GM08714 (cell line): ENCODE results near the gene AK8.

ENCODE experiments used
- H3K4me3 ChIP-seq: fragments of 200-500 bp; sonication (Bioruptor generic); 2 replicates; pipeline ENCODE4 v1.5.1; 2014; ENCODE audit warnings: mild to moderate bottlenecking, low read length, inconsistent platforms
- ZNF274 ChIP-seq: IDR thresholded peaks from 2 replicates; pipeline ENCODE4 v1.6.1; 2012; ENCODE audit warnings: mild to moderate bottlenecking, low read depth, low read length

Gene AK8

DNA sequence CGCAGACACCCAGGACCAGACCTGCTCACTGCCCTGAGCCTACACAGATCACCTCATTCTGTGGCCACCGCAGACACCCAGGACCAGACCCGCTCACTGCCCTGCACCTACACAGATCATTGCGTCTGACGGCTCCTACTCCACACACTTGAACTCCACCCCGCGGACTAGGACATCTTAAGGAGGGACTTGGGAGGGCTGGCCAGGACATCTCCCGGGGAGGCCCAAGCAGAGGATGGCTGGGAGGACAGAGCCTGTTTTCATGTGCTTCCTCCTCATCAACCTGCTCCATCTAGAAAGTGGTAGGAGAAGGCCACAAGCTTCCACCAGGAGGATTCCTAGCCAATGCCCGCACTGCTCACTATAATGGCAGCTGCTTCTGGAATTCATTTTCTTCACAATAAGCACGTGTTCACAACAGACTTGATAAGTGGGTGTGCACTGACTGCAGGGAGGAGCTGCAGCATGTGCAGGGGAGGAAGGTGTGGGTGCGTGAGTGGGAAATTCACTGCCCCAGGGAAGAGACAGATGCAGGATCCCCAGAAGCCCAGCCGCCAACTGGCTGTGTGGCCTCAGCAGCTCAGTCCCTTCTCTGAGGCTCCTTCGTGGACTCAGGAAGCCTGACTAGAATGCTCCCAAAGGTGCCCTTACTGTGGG is 64.8 kb downstream of the AK8 start:
- TF ChIP-seq ZNF274, result no peak
- H3K4me3 ChIP-seq, result no peak overlapping the region

DNA sequence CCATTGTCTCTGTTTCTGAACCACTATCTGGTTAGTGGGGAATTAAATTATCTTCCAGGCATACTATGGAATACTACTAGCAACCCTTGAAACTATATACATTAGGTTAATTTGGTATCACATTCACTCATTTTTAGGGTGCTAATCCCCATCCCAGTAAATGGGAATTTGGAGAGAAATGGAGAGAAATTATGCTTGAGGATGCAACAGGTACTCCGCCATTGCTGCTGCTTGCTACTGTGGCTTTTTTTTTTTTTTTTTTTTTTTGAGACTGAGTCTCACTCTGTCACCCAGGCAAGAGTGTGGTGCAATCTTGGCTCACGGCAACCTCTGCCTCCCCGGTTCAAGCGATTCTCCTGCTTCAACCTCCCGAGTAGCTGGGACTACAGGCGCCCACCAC is 66.1 kb downstream of the AK8 start:
- no peak overlapping the region for H3K4me3 ChIP-seq
- TF ChIP-seq ZNF274, result no peak

DNA sequence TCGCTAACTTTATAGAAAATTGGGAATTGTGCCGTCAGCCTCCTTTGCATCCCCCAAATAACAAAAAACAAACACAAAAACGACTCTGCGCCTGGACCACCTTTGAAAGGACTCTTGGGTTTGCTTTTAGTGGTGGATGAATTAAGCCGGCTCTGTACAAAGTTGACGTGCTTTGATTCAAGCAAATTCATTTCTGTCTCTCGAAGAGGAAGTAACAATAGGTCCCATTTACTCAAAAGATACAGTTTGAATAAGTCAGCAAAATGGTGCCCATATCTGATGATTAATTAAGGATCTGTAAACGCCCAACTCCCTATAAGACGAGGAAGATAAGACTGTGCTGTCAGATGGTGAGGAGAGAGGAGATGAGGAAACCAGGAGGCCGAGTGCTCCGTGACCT is 67.8 kb downstream of the AK8 start:
- no peak for TF ChIP-seq ZNF274

DNA sequence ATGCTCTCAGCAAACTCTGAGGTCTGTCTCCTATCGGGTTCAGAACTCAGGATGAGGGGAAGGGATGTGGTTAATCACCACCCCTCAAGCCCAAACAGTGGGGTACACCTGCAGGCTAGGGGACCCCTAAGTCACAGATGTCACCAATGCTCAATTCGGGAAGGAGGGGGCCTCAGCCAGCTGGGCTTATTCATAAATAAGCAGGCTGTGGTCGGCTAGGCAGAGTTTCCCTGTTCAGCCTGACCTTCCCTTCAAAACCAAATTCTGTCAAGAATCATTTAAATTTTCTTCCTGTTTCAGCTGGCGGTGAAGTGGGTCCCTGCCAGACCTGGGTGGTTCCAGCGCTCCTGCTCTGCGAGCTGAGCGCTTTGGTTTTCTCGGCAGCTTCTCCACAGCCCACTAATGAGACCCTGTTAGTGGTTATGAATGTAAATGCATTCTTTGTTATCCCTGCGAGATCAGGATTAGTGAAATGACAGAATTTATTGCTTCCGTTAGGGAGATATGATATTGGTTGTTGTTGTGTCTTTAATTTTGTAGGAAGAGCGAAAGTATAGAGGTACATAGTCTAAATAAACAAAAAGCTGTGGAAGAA is 68.3 kb downstream of the AK8 start:
- H3K4me3 ChIP-seq, result no peak overlapping the region
- no peak for TF ChIP-seq ZNF274

More for the DNA sequence above, 67.8 kb downstream of the AK8 start:
- H3K4me3 ChIP-seq, result no peak overlapping the region

DNA sequence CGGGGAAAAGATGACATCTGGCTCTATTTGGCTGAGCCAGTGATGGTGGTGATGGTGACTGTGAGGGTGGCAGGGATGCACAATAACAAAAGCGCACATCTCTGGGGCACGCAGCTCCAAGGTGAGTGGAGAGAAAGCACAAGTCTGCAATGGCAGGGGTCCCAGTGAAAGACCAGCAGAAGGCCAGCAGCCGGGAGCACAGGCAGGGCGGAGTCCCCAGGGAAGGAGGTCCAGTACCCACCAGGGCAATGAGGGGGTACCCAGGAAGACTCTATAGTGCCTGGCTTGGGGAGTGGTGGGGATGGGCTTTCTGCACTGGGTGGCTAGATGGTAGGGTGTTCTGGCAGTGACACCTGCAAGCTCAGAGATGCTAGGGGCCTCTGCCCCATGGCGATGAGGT is 69.4 kb downstream of the AK8 start:
- no peak overlapping the region for H3K4me3 ChIP-seq
- no peak for TF ChIP-seq ZNF274

DNA sequence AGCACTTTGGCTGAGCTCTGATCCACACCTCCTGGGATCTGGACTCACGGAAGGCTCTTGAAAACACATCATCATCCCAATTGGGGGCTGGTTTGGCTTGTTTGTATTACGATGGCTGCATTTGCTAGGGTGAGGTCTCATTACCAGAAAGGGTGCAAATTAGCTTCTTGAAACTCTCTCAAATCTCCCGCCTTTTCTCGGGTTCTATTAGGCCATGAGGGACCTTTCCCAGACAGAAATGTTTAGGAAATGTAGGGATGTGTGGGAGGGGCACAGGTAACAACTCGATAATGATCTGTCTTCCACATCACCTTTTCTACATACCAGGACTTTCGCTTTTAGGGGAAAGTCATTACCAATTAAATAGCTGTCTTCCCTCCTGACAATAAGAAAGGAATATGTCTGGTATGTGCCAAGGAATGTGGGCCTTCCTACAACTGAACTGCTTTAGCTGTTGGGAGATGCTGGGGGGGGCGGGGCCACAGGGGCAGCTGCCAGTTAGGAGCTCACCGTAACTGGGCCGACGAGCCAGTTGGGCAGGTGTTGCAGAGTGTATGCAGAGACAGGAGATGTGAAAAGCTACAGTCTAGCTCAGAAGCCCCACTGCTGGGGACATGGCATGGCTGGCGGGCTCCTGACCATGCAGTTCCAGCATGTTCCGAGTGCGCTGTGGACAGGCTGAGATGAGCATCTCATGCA is 71.2 kb downstream of the AK8 start:
- H3K4me3 ChIP-seq, result no peak overlapping the region
- TF ChIP-seq ZNF274, result no peak

DNA sequence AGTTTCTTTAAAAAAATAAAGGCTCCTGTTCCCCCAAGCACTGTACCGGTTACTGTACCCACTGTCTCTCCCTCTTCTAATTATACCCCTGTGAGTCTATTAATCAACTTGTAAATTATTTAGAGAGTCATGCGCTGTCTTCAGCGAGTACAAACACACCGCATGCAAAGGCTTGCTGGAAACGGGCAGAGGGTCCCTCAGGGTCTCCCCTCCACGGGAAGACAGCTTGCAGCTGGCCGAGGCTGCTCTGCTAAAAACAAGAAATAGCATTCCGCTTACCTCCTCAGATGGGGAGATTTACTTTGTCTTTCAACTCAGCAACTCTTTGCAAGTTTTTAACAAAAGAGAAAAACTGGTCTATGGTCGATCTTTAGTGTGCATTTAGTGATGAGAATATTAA is 71.8 kb downstream of the AK8 start:
- no peak overlapping the region for H3K4me3 ChIP-seq
- no peak for TF ChIP-seq ZNF274

DNA sequence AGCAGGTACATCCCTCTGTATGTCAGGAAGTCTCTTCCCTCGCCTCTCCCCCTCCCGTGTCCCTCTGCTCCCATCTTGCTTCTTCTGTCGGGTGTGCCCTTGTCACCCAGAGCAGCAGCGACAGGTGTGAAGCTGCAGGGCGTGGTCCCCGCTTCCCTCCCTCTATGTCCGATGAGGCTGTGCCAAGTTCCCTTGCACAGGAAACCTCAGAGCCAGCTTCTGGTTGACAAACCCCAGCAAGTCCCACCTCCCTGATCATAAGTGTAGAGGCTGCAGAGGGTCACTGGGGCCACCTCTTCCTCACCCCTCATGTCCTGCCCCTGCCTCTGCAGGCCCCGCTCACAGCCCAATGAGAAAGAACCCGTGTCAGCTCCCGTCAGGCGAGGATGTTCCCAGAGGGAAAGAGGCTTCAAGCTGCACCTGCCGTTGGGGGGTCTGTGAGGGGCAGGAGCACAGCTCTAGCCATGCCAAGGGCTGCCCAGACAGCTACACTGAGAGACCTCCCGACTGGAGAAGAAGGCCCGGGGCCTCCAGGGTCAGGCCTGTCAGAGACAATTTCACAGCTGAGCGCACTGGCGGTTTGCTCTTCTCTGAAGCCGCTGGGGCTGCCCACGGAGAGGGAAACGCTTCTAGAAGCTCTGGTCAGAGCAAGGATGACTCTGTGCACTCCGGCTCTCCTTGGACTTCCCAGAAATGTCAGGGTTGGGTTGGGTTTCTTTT is 73.3 kb downstream of the AK8 start:
- no peak overlapping the region for H3K4me3 ChIP-seq
- TF ChIP-seq ZNF274, result no peak

DNA sequence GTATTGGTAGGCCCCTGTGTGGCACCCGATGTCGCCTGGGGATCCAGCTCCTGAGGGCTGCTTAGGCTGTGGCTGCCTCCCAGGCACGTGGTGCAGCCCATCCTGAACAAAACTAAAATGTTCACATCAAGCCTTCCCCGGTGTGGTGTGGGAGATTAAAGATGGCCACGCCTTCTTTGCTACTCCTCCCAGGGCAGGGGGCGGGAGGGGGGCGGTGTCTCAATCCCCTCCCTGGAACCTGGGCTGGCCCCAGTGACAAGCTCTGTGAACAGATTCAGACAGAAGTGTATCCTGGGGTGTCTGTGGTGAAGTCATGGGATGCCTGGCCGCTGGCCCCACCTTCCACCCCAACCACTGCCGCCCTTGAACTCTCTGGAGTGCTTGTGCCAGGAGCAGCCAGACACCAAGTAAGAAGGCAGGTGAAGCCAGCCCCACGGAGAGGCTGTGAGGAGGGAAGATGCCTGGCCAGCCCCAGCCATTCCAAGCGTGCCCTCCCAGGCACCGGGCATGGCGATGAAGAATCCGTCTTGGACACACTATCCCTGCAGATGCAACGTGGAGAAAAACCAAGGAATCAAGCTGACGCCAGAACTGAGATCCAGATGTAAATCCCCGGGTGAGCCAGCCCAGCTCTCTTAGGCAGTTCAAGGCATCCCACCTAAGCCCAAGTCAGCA is 75.8 kb downstream of the AK8 start:
- H3K4me3 ChIP-seq, result no peak overlapping the region
- no peak for TF ChIP-seq ZNF274

DNA sequence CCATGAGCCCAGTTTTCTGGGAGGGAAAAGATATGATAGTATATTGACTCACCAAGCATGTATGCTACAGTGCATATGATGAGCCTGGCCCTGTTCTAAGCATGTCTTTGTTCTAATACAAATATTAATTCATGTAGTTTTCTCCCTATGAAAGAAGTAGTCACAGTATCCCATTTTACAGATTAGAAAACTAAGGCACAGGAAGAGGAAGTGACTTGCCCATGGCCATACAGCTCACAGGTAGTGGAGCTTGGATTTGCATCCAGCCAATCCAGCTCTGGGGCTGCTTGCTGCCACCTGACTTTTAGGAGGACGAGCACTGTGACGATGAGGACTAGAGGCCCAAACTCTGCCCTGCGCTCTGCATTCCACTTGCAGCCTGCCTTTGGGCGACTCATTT is 76.4 kb downstream of the AK8 start:
- no peak for TF ChIP-seq ZNF274
- H3K4me3 ChIP-seq, result no peak overlapping the region

DNA sequence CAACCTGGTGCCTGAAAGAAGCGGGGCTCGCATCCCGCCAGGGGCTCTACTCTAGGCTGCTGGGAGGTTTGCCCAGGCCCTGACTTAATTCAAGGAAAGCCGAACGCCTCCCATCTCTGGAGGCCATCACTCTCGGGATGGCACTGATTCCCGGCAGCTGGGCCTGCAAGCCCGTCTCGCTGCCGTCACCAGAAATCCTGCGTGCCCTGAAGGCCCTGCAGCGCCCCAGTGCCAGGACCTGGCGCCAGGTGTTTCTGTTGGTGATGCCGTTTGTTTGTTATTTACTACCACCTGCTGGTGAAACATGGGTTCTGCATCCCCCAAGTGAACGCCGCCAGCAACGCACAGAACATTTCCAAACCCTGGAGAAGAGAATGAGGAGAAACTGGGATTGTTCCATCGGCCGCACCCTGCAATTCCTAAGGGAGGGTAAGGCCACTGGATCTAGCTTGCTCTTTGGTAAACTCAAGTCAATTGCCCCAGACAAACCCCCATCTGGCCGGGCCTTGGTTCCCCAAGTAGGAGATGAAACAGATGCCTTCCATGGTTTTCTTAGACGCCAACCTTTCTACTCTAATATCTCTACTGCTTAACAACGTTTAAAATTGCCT is 77.9 kb downstream of the AK8 start:
- no peak overlapping the region for H3K4me3 ChIP-seq
- no peak for TF ChIP-seq ZNF274

DNA sequence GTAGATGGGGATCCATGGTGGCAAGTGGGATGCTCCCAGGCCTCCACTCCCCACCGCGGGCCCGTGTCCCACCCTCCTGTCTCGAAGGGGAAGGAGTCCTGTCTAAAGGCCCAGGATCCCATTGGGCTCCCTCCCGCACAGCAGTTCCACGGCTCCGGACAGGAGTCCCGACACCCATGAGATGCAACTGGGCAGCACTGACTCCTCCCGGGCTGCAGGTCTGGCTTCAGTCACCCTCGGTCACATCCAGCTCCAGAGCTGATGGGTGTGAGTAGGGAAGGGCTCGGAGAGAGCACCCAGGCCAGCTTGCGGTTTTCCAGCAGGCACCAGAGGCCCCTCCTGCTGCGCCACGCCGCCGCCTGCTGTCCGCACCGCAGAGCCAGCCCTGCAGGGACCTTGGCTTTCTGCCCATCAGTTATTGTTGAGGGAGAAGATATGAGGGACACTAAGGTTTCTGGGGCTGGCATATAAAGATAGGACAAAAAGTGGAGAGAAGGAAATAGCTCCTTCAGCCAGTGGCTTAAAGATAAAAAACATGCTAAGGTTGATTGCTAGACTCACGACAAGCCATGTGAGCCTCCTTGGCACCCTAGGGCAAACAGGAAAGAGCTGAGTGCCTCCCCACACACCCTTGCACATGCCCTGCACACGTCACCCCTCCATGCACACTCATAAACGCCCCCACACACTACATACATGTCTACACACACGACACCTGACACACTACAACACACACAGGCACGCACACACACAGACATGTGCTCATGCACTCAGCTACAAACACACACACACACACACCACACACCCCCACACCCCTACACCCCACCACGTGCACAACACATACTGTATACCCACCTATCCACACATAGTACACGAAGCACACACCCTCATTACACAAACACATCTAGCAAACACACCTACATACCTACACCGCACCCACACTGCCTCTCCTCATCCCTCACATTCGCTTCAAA is 79.0 kb downstream of the AK8 start:
- no peak overlapping the region for H3K4me3 ChIP-seq
- no peak for TF ChIP-seq ZNF274
